Activated CD4-positive, alpha-beta T cell treated with anti-CD3 and anti-CD28 coated beads for 48 hours (primary cell): ENCODE results near the gene NOTO.
"Not testable (repeated sequence)": the region's sequence is repeated elsewhere in the genome, so short reads cannot be mapped to it uniquely, and the experiment has no call there.

Experiments
- DNase-seq: peaks from one replicate; pipeline ENCODE4 v3.0.0-alpha.2; 2020

The NOTO gene, protein sequence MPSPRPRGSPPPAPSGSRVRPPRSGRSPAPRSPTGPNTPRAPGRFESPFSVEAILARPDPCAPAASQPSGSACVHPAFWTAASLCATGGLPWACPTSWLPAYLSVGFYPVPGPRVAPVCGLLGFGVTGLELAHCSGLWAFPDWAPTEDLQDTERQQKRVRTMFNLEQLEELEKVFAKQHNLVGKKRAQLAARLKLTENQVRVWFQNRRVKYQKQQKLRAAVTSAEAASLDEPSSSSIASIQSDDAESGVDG

DNA sequence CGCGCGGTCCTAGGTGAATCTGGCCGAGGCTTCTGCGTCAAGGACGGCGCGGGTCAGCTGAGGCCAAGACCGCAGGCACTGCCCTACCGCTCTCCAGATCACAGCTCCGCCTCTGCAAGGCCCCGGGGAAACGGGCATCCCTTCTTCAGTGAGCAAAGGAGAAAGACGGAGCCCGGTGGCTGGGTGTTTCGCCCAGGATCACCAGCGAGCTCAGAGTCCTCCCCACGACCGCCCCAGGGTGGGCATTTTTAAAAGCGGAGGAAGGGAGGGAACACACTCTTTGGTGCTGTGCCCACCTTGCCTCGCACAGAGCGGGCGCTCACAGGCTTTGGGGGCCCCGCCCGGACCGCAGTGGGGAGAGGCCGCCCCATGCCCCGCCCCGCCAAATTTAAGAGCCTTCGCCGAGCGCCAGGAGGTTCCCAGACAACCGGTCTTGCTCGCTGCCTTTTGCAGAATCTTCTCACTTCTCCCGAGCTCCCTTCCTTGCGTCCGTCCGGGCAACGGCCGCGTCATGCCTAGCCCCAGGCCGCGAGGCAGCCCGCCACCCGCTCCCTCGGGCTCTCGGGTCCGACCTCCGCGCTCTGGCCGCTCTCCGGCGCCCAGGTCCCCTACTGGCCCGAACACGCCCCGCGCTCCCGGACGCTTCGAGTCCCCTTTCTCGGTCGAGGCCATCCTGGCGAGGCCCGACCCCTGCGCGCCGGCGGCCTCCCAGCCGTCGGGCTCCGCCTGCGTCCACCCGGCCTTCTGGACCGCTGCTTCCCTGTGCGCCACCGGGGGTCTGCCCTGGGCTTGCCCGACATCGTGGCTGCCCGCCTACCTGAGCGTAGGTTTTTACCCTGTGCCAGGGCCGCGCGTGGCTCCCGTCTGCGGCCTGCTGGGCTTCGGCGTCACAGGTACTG lies at the start of gene NOTO:
TSS of gene NOTO (plus strand) at position 419 of the 899 bp plus-strand sequence. CDS start at position 512, 93 bp downstream.
- DNase-seq = peak; percentile 17

DNA sequence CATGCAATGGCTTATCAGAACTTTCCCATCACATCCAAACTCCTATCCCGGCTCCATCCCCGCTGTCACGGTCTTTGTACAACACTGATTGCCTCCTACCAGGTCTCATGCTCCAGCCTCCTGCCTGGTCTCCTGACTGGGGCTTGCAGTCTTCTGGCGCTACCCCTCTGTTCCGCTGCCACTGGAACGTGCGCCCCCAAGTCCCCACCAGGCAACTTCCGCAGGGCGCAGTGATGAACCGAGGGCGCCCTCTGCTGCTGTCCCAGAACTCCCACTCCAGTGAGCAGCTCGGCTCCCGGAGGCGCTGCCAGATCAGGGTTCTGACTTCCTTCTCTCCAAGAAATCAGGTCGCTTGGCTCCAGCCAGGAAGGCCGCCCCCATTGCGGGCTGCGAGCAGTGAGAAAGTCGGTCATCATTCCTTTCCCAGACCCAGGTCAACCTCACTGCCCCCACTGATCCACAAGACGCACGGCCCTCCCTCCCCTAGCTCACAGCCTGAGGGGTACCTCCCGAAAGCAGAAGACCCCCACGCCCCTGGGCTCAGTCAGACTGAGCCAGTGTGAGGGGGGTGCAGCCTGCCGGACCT lies 45.7 kb upstream of the NOTO start:
- peak; percentile 53 for DNase-seq

DNA sequence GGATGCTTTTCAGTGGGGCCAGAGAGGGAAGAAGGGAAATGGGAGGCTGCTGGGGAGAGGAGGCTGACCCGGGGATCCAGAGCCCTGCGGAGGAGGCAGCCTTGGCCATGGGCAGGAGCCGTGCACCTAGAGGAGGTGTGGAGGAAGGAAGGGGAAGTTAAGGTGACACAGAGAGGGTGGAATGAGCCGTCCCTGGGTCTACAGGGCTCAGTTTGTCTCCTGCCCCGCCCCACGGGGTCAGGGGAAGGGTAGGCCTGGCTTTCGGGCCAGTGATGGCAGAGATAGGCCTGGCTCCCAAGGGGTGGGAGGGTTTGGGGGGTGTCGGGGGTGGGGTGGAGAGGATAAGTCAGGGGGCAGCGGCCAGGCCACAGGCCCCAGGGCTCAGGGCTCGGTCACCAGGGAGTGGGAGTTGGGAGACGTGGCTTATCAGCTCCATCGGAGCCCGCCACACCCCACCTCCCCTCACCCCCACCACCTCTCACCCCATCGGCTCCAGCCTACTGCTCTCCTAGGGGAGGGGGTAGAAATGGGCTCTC lies 39.5 kb upstream of the NOTO start:
- DNase-seq = no peak

DNA sequence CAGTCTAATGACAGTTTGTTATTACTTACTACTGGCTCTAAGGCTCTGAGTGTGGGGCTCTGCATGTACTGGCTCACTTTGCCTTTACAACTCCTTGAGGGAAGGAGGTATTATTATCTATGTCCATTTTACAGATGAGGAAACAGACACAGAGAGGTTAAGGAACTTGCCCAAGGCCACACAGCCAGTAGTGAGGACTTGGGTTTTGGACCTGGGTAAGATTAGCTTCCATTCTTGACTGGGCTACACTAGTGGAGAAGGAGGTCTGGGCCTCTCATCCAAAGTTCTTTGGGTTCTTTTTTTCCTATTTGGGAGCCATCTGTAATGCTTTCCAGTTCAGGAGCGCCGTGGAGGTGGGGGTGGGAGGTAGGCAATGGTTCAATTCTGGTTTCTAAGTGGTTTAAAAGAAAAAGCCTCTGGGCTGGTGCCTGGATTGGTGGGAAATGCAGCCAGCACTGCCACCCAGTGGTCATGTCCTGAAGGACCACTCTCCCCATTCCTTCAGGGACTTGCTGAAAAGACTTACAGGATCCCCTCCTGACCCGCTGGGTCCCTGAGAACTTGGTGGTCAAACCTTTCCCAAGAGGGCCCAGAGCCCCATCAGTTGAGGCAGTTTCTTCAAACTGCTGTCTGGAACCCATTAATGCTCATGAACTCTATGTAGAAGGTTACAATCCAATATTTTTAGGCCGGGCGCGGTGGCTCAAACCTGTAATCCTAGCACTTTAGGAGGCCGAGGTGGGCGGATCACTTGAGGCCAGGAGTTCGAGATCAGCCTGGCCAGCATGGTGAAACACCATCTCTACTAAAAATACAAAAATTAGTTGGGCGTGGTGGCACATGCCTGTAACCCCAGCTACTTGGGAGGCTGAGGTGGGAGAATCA lies 38.6 kb upstream of the NOTO start:
- DNase-seq = peak; percentile 80

DNA sequence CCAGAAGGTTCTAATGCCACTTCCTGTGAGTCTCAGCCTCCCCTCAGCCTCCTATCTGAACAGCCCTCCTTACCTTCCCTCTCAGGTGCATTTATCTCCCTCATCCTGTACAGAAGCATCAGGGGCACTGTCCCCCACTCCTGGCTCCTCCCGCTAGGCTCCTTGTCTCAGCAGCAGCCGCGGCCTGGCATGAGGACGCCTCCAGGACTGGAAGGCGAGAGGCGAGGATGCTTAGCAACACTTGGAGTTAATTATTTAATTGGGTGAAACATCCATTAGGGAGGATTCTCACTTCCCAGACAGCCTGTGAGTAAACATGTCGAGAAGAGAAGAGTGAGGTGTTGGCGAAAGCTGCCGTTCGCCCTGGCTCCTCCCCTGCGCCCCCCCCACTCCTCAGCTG lies 36.4 kb upstream of the NOTO start:
- not testable (repeated sequence) for DNase-seq

DNA sequence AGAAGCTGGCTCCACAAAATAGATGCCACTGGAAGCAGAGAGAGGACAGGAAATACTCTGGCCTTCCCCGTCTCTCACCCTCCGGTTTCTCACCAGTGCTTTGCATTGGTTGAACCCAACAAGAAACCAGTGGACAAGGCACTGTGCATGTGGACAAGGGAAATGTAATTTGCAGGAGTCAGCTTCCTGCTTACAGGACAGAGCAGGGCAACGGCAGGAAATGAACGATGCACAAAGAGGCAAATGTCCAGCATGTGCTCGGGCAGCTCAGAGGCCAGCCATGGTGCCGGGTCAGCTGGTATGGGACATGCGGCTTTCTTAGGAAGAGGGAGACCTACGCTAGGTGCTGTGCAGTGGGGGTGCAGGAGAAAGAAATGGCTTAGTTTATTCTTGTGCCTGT lies 35.6 kb upstream of the NOTO start:
- DNase-seq = not testable (repeated sequence)

DNA sequence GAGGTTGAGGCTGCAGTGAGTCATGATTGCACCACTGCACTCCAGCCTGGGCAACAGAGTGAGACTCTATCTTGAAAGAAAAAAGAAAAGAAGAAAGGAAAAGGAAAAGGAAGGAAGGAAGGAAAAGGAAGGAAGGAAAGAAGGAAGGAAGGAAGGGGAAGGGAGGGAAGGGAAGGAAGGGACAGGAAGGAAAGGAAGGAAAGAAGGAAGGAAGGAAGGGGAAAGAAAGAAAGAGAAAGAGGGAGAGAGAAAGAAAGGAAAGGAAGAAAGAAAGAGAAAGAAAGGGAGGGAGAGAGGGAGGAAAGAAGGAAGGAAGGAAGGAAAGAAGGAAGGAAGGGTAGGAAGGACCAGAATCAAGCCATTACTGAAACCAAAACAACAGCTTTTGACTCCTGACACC lies 34.0 kb upstream of the NOTO start:
- DNase-seq = not testable (repeated sequence)

DNA sequence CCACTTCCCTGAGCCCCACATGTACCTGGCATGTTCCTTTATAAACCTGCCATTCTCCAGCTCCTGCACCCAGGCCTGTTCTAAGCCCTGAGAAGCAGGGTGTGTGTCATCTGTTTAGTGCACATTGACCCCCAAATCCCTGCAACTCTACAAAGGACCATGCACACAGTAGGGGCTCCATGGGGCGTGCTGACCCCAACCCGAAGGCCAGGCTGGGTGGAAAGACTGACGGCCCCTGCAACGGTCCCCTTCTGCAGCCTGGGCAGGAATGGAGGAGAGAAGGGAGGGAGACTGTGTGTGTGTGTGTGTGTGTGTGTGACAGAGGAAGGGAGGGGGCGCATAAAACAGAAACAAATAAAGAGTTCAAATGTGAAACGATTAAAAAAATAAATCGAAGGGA lies 32.0 kb upstream of the NOTO start:
- DNase-seq = not testable (repeated sequence)

DNA sequence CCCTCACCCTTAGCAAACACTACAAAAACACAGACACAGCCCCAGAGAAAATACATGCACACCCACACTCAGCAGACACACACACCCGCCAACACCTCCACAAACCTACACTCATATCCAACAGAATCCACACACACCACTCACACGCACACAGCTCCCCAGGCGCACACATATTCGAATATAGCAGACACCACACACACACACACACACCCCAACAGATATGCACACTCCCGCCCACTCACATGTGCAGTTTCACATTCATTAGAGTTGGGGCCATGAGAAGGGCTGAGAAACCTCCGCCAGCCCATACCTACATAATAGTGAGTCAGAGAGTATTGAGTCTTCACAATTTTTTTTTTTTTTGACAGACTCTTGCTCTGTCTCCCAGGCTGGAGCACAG lies 29.4 kb upstream of the NOTO start:
- DNase-seq = peak; percentile 79

DNA sequence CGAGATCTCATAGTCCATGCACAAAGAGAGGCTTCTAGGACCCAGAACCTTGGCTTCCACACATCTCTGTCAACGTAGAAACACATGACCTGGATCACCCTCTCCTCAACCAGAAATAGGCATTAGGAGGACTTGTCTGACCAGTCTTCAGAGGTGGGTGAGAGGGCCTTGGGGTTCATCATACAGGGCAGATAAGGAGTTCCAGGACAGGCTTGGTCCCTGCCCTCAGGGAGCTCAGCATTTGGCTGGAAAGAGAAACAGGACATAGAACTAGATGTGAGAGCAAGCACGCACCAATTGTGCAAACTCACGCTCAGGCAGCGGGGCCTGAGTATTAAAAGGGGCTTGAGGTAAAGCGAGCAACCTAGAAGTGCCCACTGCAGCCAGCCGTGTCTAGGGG lies 28.6 kb upstream of the NOTO start:
- DNase-seq = no peak

DNA sequence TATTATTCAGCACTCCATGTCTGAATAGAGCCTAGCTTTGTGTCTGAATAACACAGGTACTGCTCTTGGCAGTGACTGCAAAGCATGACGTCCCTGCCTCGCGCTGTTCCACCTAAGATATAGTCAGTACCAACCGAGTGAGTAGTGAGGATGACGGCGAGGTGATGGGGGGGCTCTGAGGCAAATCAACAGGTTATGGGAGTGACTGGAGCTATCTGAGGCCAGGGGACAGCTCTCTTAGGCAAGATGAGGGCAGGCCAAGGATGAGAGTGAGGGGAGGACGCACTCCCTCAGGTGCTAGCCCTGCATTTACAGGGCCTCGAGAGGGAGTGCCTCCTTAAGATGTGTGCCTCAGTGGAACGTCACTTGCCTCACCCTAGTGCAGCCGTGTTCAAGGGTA lies 28.1 kb upstream of the NOTO start:
- DNase-seq = no peak

DNA sequence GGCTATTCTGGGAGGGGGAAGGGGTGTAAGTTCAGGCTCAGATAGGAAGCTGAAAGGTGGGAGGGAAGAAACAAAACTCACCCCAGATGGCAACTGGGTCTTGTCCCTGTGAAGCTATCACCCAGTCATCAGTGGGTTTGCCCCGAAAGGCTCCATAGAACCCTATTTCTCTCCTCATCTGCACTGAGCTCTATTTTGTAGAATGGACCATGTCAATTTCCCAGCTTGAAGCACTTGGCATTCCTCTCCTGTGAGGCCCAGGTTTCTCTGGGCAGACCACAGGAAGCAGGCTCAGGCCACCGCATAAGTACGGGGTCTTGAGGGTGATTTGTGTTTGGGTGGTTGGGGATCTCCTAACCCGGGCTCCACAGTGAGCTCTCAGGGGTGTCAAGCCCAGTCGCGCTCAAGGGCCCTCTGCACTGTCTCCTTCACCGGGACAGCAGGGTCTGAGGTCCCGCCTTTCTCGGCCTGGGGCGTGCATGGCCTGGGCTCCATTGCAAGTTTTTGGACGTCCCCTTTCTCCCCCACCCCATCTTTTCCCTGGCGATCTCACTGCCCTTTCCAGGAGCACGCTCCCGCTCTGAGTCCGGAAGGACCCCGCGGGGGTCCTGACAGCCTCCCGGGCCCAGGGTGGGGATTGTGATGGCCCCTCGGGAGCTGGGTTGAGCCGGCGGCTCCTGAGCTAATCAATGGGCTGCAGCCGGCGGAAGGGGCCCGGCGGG lies 27.3 kb upstream of the NOTO start:
- peak; percentile 6 for DNase-seq

DNA sequence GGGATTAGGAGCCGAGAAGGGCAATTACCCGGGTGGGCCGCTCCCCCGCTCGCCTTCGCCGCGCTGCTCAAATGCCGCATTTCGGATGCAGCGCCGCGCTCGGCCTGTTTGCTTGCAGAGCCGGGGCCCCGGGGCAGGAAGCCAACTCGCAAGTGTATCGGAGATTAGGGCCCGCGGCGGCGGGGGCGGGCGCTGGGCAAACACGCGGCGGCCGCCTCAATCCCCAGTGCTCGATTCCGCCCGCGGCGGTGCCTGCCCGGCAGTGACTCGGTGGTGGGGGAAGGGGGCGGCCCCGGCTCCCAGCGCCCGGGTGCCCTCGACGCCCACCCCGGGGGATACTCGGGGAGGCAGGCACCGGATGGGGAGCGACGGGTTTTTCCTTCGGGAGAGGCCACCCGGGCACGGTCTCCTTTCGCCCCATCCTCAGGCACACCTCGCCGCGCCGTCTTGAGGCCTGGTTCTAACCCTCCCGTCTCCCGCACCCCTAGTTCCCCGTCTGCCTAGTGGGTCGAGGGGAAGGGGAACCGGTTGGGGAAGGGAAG lies 26.6 kb upstream of the NOTO start:
- DNase-seq = peak; percentile 86

DNA sequence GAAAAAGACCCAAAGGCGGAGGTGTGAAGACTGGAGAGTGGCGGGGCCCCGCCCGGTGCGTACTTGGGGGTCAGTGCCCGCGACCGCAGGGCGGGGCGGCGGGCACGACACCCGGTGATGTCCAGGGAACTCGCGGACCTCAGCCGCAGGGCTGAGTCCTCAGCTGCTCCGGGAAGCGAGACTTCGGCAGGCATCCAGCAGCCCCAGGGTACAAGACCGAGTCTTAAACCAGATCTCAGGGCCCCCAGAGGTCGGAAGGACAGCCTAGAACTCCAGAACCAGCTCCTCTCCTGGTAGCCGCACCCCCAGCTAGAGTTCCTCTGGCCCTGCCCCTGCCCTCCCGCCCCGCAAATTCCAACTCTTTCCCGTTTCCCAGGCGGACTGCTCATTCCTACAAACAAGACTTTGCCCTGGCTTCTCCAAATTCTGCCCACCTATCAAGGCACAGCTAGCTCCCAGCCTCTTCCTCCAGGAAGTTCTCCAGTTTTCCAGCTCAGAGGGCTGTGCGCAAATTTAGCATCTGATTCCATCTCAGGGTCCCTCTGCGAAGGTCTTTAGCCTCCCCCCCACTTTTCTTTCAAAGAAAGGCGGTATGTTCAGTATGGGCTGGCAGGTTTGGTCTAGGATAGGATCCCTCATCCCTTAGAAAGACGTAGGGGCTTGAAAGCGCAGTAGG lies 26.0 kb upstream of the NOTO start:
- DNase-seq = peak; percentile 32

DNA sequence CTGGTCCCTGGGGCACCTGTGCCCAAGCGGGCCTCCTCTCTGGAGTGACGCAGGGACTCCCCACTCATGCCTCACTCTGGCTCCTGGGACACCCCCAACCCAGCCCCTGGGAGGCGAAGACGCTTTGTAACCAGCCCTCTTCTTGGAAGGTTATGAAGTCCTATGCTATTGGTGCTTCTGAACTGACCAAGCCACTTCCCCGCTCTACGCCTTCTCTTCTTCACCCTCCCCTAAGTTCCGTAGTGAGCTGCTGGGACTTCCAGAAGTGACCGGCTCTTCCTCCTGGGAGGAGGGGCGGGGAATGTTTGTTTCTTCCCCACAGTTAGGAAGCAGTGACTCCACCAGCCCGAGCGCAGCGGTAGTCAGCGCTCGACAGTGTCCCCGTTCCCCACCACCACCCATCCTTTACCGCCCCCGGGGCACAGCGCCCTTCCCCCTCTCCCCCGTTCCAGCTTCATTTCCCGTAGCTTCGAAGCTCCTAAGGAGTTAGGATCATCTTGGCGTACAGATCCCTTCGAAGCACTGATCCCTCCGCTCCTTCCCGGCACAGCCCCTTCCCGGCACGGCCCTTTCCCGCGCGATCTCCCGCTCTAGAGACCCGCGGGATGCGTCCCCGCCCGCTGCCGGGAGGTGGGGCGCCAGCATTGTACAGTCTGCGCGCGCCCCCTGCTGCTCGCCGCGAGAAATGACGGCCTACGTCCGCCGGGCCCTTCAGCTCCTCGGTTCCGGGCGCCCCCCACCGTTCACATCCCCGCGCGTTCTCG lies 25.3 kb upstream of the NOTO start:
- peak; percentile 93 for DNase-seq

DNA sequence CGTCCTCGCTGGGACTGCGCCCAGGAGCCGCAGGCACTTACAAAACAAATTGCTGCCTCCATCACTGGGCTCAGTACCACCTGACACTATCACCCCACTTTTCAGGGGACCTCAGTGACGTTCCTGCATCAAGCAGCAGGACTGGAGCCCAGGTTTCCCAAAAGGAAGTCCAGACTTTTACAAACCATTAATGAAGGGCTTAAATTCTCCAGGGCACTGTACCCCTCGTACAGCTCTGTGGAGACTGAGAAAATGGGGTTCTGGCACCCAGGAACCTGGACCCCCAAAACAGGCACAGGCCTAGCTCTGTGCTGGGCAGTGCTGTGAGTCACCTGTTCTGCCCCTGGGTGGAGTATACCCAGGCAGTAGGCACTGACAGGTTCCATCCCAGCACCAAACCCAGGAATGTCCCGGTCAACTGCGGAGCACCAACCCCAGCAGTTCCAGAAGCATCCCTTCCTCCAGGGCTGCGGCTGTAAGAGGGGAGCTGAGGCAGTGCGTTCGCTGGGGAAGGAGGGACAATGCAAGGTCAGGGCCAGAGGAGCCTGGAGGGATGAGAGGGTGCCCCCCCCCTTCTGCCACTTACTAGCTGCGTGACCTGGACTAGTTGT lies 24.6 kb upstream of the NOTO start:
- no peak for DNase-seq

DNA sequence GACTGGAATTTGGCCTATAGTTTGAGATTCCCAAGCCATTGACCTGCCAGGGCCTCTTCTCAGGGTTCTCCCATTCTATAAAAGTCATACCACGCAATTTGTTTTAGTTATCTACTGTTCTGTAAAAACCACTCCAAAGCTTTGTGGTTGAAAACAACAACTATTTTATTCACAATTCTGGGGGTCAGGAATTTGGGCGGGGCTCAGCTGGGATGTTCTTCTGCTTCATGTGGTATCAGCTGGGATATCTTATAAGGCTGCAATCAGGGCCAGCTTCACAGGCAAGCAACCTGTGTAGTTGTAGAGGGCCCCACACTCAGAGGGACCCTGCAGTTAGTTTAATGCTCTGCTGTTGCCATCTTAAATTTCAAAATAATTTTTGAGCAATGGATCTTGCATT lies 16.4 kb upstream of the NOTO start:
- DNase-seq = no peak

DNA sequence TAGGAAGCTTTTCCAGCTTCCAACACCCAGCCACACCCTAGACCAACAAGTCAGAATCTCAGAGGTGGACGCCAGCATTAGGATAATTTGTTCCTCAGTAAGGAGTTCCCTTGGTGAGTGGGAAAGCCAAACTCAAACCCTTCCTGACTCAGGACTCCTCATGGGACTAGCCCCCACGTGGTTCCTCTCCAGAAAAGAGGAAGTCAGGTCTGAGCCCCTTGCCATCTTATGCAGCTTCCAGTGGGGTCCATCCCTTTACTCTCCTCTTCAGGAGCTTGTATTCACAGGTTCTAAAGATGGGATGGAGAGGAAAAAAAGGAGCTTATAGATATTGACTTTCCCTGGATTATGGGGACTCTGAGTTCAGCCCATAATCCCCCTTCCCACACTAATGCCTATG lies 14.8 kb upstream of the NOTO start:
- DNase-seq = no peak

DNA sequence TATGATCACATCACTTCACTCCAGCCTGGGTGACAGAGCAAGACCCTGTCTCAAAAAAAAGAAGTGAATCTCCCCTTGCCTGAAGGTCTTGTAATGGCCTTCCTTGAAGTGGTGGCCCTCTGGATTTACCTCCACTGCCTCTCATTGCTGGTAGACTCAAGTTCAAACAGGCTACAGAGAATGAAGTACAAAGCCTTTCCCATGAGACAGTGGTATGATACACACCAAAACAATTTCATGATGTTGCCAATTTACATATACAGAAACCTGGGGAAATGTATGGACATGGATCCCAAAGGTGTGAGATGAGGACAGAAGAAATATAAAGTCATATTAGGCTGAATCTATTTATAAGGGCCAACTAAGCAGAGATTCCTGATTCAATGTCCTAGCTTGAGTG lies 4.8 kb upstream of the NOTO start:
- no peak for DNase-seq

DNA sequence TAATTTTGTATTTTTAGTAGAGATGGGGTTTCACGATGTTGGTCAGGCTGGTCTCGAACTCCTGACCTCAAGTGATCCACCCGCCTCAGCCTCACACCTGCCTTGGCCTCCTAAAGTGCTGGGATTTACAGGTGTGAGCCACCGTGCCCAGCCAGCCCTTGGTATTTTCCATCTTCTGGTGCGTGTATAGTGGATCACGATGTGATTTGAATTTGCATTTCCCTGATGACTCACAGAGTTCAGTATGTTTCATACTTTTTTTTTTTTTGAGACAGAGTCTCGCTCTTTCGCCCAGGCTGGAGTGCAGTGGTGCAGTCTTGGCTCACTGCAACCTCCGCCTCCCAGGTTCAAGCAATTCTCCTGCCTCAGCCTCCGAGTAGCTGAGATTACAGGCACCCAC lies 2.1 kb upstream of the NOTO start:
- not testable (repeated sequence) for DNase-seq
